GM12878 (cell line): ENCODE results near the gene SRD5A1. TPM values are rescaled to one million over a fixed set of nuclear protein-coding genes. Genes with fewer than 3 reads are reported as not detected.
A peak's percentile ranks its signal among the peaks of the same experiment; 100 is the strongest.

ENCODE experiments used
- ATAC-seq: fragments of 200-7000 bp; cut with Tn5 transposase; 3 replicates; pipeline ENCODE4 v1.9.1; 2020; ENCODE audit warnings: mild to moderate bottlenecking, moderate library complexity
- BruUV-seq: library from RNA; stranded (reverse); fragments of 400-500 nt; replicated peaks from 2 replicates; lab custom pipeline; 2021; lab: Mats Ljungman, UMichigan
- CTCF ChIA-PET: fragments of 300-600 bp; sonication (Branson Sonifier 250); formaldehyde crosslinking; extraction: SDS; loops from one replicate; lab custom pipeline; 2021; ENCODE audit warnings: inconsistent platforms; lab: Yijun Ruan, JAX
- POLR2A ChIA-PET: fragments of 350-600 bp; formaldehyde crosslinking; extraction: SDS; loops from one replicate; lab custom pipeline; 2021; ENCODE audit warnings: inconsistent platforms; lab: Charles Lee
- RAD21 ChIA-PET: fragments of 300-600 bp; sonication (Branson Sonifier 250); formaldehyde crosslinking; loops from one replicate; lab custom pipeline; 2023; ENCODE audit warnings: antibody characterized with exemption; ENCODE audit not compliant: unreplicated experiment; lab: Charles Lee
- SMC1A ChIA-PET: fragments of 300-600 bp; sonication (Branson Sonifier 250); formaldehyde crosslinking; loops from one replicate; lab custom pipeline; 2023; ENCODE audit not compliant: unreplicated experiment, uncharacterized antibody; lab: Charles Lee
- DNase-seq: peaks from one replicate; pipeline ENCODE4 v3.0.0-alpha.2; 2011; ENCODE audit warnings: low read depth, low spot score
- FAIRE-seq: peaks from 3 replicates; lab custom pipeline; 2011; peaks lifted over from hg19 to GRCh38; lab: Jason Lieb, UNC
- H2AFZ ChIP-seq: 2 replicates; pipeline ENCODE4 v1.6.0; 2011; ENCODE audit warnings: low read depth, low read length, control low read depth; ENCODE audit not compliant: control insufficient read depth
- H3K27ac ChIP-seq: 2 replicates; pipeline ENCODE4 v1.5.1; 2011; ENCODE audit warnings: control low read depth; ENCODE audit not compliant: control insufficient read depth, insufficient read depth
- H3K27me3 ChIP-seq, 2 experiments: replicated peaks in 1 of 2; 2 replicates each; pipeline versions ENCODE4 v1.6.0 to v1.6.1; 2011; ENCODE audit warnings: low read length in 1 of 2; ENCODE audit not compliant: control insufficient read depth in 2 of 2, insufficient read depth in 2 of 2
- H3K36me3 ChIP-seq, 2 experiments: 2 replicates each; pipeline ENCODE4 v1.5.1; 2011; ENCODE audit warnings: low read length in 1 of 2; ENCODE audit not compliant: control insufficient read depth in 2 of 2, insufficient read depth in 2 of 2
- H3K4me1 ChIP-seq: 2 replicates; pipeline ENCODE4 v1.6.1; 2011; ENCODE audit warnings: mild to moderate bottlenecking, low read length, moderate library complexity, mixed read lengths; ENCODE audit not compliant: control insufficient read depth, insufficient read depth
- H3K4me2 ChIP-seq: 2 replicates; pipeline ENCODE4 v1.6.0; 2011; ENCODE audit warnings: control low read depth; ENCODE audit not compliant: control insufficient read depth, insufficient read depth
- H3K4me3 ChIP-seq: fragments of 200-600 bp; sonication (generic); 2 replicates; pipeline ENCODE4 v1.5.1; 2016
- H3K79me2 ChIP-seq: 2 replicates; pipeline ENCODE4 v1.6.0; 2011; ENCODE audit warnings: low read length; ENCODE audit not compliant: control insufficient read depth, insufficient read depth
- H3K9ac ChIP-seq: 2 replicates; pipeline ENCODE4 v1.8.0; 2011; ENCODE audit warnings: low read length, control low read depth, mixed read lengths; ENCODE audit not compliant: control insufficient read depth, insufficient read depth
- H3K9me3 ChIP-seq: replicated peaks from 3 replicates; pipeline ENCODE4 v1.5.1; 2011; ENCODE audit warnings: mild to moderate bottlenecking, low read length; ENCODE audit not compliant: control insufficient read depth, insufficient read depth
- H4K20me1 ChIP-seq: 2 replicates; pipeline ENCODE4 v1.6.0; 2011; ENCODE audit not compliant: control insufficient read depth, insufficient read depth
- BHLHE40 ChIP-seq, 2 experiments: fragments of 450-650 bp in 1 of 2; IDR thresholded peaks; 2 replicates each; pipeline ENCODE4 v1.6.1; 2011 to 2017; ENCODE audit warnings: low read depth in 2 of 2, borderline replicate concordance in 1 of 2, improper control_type of control experiment in 1 of 2, low read length in 1 of 2, mild to moderate bottlenecking in 1 of 2
- BRCA1 ChIP-seq: IDR thresholded peaks from 2 replicates; pipeline ENCODE4 v1.6.1; 2011; ENCODE audit warnings: low read depth, low read length, improper control_type of control experiment
- CBX3 ChIP-seq: fragments of 200-600 bp; sonication (generic); IDR thresholded peaks from 2 replicates; pipeline ENCODE4 v1.6.1; 2016; ENCODE audit warnings: low read depth, borderline replicate concordance
- CEBPZ ChIP-seq: fragments of 150-350 bp; IDR thresholded peaks from 2 replicates; pipeline ENCODE4 v1.6.1; 2016; ENCODE audit warnings: low read depth, low read length
- CHD4 ChIP-seq: fragments of 200-600 bp; sonication (generic); IDR thresholded peaks from 2 replicates; pipeline ENCODE4 v1.6.1; 2016; ENCODE audit warnings: mild to moderate bottlenecking
- MXI1 ChIP-seq: fragments of 150-350 bp; IDR thresholded peaks from 2 replicates; pipeline ENCODE4 v1.6.1; 2011; ENCODE audit warnings: low read depth, mild to moderate bottlenecking, inconsistent platforms, low read length, improper control_type of control experiment
- NBN ChIP-seq: fragments of 450-650 bp; IDR thresholded peaks from 2 replicates; pipeline ENCODE4 v1.6.1; 2016
- RAD21 ChIP-seq: IDR thresholded peaks from 2 replicates; pipeline ENCODE4 v1.6.1; 2011; ENCODE audit warnings: mild to moderate bottlenecking, low read depth, low read length, moderate library complexity; ENCODE audit not compliant: insufficient read depth
- RCOR1 ChIP-seq: conservative IDR thresholded peaks from 2 replicates; pipeline ENCODE4 v1.6.1; 2012; ENCODE audit warnings: low read depth, low read length, improper control_type of control experiment
- SMAD1 ChIP-seq: fragments of 450-650 bp; IDR thresholded peaks from 2 replicates; pipeline ENCODE4 v1.6.1; 2018; ENCODE audit warnings: mild to moderate bottlenecking, low read depth; ENCODE audit not compliant: partially characterized antibody
- WGBS: methylation state at CpG from one replicate; pipeline ENCODE4 v1.1.6; 2016; ENCODE audit warnings: low lambda C conversion rate; ENCODE audit not compliant: insufficient replicate concordance, insufficient coverage; ENCODE audit errors: missing lambda C conversion rate; 5-methylcytosine and 5-hydroxymethylcytosine counted together
- in situ Hi-C: fragments of 300-500 bp; cut with MboI; formaldehyde crosslinking; loops from 9 replicates; pipeline ENCODE4 v1.14.3; 2018; ENCODE audit warnings: mixed read lengths
- intact Hi-C: fragments of 100-400 bp; cut with micrococcal nuclease; formaldehyde crosslinking; loops from one replicate; pipeline ENCODE4 v1.14.2; 2022; ENCODE audit not compliant: unreplicated experiment
- polyA plus RNA-seq, 11 experiments: library from polyadenylated mRNA; depleted of rRNA in 4 of 11; unstranded in 6 of 11; stranded (reverse) in 5 of 11; fragments of >200 nt; fragmentation: Nextera tagmentation in 4 of 11; fragmentation: Illumina TruSeq in 1 of 11; extraction: Ambion mirVana in 4 of 11; extraction: Trizol in 1 of 11; gene quantifications; 1 replicate in 1 of 11; 2 replicates in 10 of 11; pipeline versions ENCODE4 v1.2.1 to v1.2.3, GENCODE V29; 2011 to 2016; ENCODE audit warnings: inconsistent platforms in 2 of 11, missing spikeins in 2 of 11, low read depth in 1 of 11
- total RNA-seq, 4 experiments: library from RNA; depleted of rRNA in 3 of 4; stranded (reverse); fragments of >200 nt in 3 of 4; fragmentation: Illumina TruSeq in 1 of 4; extraction: Trizol in 1 of 4; gene quantifications; 2 replicates each; pipeline versions ENCODE4 v1.2.1 to v1.2.3, GENCODE V29; 2013 to 2021
- TF ChIP-seq, protein P1 (sequence below), 3 experiments: IDR thresholded peaks in 2 of 3; conservative IDR thresholded peaks in 1 of 3; 2 replicates each; pipeline ENCODE4 v1.5.1; 2011; ENCODE audit warnings: low read depth in 3 of 3, low read length in 3 of 3, mild to moderate bottlenecking in 3 of 3, control low read depth in 2 of 3, moderate library complexity in 2 of 3, inconsistent platforms in 1 of 3, mixed read lengths in 1 of 3; ENCODE audit not compliant: control insufficient read depth in 2 of 3, insufficient read depth in 1 of 3; ENCODE audit errors: extremely low read depth in 1 of 3
- TF ChIP-seq, protein P2 (sequence below): IDR thresholded peaks from 2 replicates; pipeline ENCODE4 v1.6.1; 2011; ENCODE audit warnings: low read depth, low read length, improper control_type of control experiment, borderline replicate concordance

Gene SRD5A1
- total and polyA plus RNA-seq, 10 of the 15 experiments (the other 5 are each of a cell fraction or from before 2014, with no cell fraction given) = 0.76 to 20.1 (median 12.3) TPM

DNA sequence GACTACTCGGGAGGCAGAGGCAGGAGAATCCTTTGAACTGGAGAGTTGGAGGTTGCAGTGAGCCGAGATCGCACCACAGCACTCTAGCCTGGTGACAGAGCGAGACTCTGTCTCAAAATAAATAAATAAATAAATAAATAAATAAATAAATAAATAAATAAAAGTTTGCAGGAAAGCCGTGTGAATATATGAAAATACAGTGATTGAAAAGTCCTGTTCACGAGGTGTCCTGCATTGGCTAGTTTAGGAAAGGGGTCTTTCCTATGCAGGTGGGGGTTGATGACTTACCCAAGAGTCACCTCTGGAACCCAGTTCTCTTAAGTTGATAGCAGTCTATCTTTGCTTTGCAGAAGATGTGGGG is 87.3 kb downstream of the SRD5A1 start (continued):
- no peak for TF ChIP-seq CEBPZ
- no peak for TF ChIP-seq CHD4
- TF ChIP-seq CBX3 = no peak
- no peak for TF ChIP-seq NBN
- TF ChIP-seq, all 136 proteins: peak for 0

GRCh38 chr5:6721442-6721841 is 88.2 kb downstream of the SRD5A1 start:
- no peak for FAIRE-seq
- H3K27me3 ChIP-seq = no peaks in the 10 kb centered on the region
- intact Hi-C loops = no loop called here
- TF ChIP-seq BHLHE40 (IDR thresholded peaks at IDR 0.05; ENCODE audit: borderline replicate concordance in 1 of 2, low read depth in 2 of 2, low read length in 1 of 2) (0 out of 4 replicates have a peak, but pooled peaks of 1 of the 2 experiments have one; percentile 3), SMAD1 (peak; percentile 73), MXI1 (no peak), BRCA1 (no peak), RAD21 (0 out of 2 replicates have a peak, but pooled peaks have one; percentile 14), RCOR1 (no peak)
- TF ChIP-seq, protein P1, sequence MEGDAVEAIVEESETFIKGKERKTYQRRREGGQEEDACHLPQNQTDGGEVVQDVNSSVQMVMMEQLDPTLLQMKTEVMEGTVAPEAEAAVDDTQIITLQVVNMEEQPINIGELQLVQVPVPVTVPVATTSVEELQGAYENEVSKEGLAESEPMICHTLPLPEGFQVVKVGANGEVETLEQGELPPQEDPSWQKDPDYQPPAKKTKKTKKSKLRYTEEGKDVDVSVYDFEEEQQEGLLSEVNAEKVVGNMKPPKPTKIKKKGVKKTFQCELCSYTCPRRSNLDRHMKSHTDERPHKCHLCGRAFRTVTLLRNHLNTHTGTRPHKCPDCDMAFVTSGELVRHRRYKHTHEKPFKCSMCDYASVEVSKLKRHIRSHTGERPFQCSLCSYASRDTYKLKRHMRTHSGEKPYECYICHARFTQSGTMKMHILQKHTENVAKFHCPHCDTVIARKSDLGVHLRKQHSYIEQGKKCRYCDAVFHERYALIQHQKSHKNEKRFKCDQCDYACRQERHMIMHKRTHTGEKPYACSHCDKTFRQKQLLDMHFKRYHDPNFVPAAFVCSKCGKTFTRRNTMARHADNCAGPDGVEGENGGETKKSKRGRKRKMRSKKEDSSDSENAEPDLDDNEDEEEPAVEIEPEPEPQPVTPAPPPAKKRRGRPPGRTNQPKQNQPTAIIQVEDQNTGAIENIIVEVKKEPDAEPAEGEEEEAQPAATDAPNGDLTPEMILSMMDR (IDR thresholded peaks at IDR 0.05 in 2 of 3, conservative IDR thresholded peaks at IDR 0.05 in 1 of 3; ENCODE audit: control insufficient read depth in 2 of 3, extremely low read depth in 1 of 3, insufficient read depth in 1 of 3, low read depth in 3 of 3, low read length in 3 of 3) = peak in 2 of 3 experiments; percentile 10 to 24; a peak in 1 of 6 replicates
- TF ChIP-seq, protein P2, sequence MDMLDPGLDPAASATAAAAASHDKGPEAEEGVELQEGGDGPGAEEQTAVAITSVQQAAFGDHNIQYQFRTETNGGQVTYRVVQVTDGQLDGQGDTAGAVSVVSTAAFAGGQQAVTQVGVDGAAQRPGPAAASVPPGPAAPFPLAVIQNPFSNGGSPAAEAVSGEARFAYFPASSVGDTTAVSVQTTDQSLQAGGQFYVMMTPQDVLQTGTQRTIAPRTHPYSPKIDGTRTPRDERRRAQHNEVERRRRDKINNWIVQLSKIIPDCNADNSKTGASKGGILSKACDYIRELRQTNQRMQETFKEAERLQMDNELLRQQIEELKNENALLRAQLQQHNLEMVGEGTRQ = no peak

More at GRCh38 chr5:6721442-6721841, 88.2 kb downstream of the SRD5A1 start:
- peaks cover 12% of the 10 kb centered on the region for H4K20me1 ChIP-seq
- DNase-seq = no peak
- in situ Hi-C loops = no loop called here
- peak overlapping the region; percentile 50; the same call in 1 of the 2 replicates for H3K9ac ChIP-seq
- 97% methylated on average over 4 of the region's 4 CpGs for WGBS
- SMC1A ChIA-PET = interaction anchor here (0.8 to 4.5 kb wide), 7 partner anchors 10 to 338 kb away, joined by 3 to 35 read pairs (median 6); partner anchors contain the start of genes NSUN2 and SRD5A1
- CTCF ChIA-PET = interaction anchor here (0.7 to 2.7 kb wide), 8 partner anchors 9 to 144 kb away, joined by 3 to 23 read pairs (median 6); partner anchors contain the start of genes NSUN2 and SRD5A1
- BruUV-seq = no TSS peak
- H3K4me3 ChIP-seq = peak overlapping the region; percentile 72
- H3K9me3 ChIP-seq = no peaks in the 10 kb centered on the region
- no peak overlapping the region for H2AFZ ChIP-seq
- peaks cover 13 to 17% of the 10 kb centered on the region in 2 experiments; a peak in 3 of 4 replicates for H3K36me3 ChIP-seq
- RAD21 ChIA-PET = interaction anchor here (0.9 to 2.3 kb wide), 8 partner anchors 8 to 134 kb away, joined by 3 to 21 read pairs (median 6); partner anchors contain the start of genes NSUN2, SRD5A1 and TENT4A
- peak; percentile 22 for ATAC-seq
- H3K4me2 ChIP-seq = peak overlapping the region; percentile 96
- H3K4me1 ChIP-seq = peaks cover 36% of the 10 kb centered on the region
- H3K79me2 ChIP-seq = peaks cover 97% of the 10 kb centered on the region
- H3K27ac ChIP-seq = peak overlapping the region; percentile 79
- POLR2A ChIA-PET = interaction anchor here (1.0 to 3.3 kb wide), 2 partner anchors 15 to 96 kb away, joined by 3 to 23 read pairs; no protein-coding TSS in a partner anchor
